SK-N-SH (cell line): ENCODE data around the gene DNM2. TPM values are rescaled to one million over a fixed set of nuclear protein-coding genes. Genes with fewer than 3 reads are reported as not detected.

ENCODE experiments used
- CTCF ChIA-PET: fragments of 300-600, 350-600 bp; formaldehyde crosslinking; extraction: SDS; loops from one replicate; lab custom pipeline; 2021; lab: Yijun Ruan, JAX
- POLR2A ChIA-PET: fragments of 350-600 bp; sonication (Branson Sonifier 250); formaldehyde crosslinking; extraction: SDS; loops from one replicate; lab custom pipeline; 2020; ENCODE audit warnings: antibody characterized with exemption, inconsistent platforms; lab: Yijun Ruan, JAX
- DNase-seq: peaks from one replicate; pipeline ENCODE4 v3.0.0; 2012
- H2AFZ ChIP-seq: fragments of 200-600 bp; sonication (generic); 2 replicates; pipeline ENCODE4 v1.8.1; 2016; ENCODE audit warnings: antibody characterized with exemption, mild to moderate bottlenecking, low read depth
- H3F3A ChIP-seq: fragments of 200-600 bp; sonication (generic); replicated peaks from 2 replicates; pipeline ENCODE3; 2016; ENCODE audit warnings: antibody characterized with exemption, mild to moderate bottlenecking; ENCODE audit not compliant: insufficient read depth
- H3K27ac ChIP-seq, 2 experiments: fragments of 200-500 bp in 1 of 2; fragments of 200-600 bp in 1 of 2; sonication (Bioruptor generic) in 1 of 2; sonication (generic), shearing (Covaris generic) in 1 of 2; 2 replicates each; pipeline versions ENCODE4 v1.5.1 to v1.6.1; 2014 to 2016; ENCODE audit warnings: low read depth in 2 of 2, inconsistent platforms in 1 of 2, low read length in 1 of 2, mild to moderate bottlenecking in 1 of 2, mixed read lengths in 1 of 2
- H3K27me3 ChIP-seq: fragments of 200-600 bp; sonication (generic), shearing (Covaris generic); 2 replicates; pipeline ENCODE4 v1.6.1; 2016; ENCODE audit warnings: mixed run types; ENCODE audit not compliant: insufficient read depth
- H3K36me3 ChIP-seq, 2 experiments: fragments of 200-500 bp in 1 of 2; fragments of 200-600 bp in 1 of 2; sonication (Bioruptor generic) in 1 of 2; sonication (generic) in 1 of 2; replicated peaks in 1 of 2; 2 replicates each; pipeline versions ENCODE3 to v1.5.1; 2014 to 2016; ENCODE audit warnings: low read length in 1 of 2, mild to moderate bottlenecking in 1 of 2; ENCODE audit not compliant: insufficient read depth in 2 of 2, control insufficient read depth in 1 of 2
- H3K4me1 ChIP-seq, 2 experiments: fragments of 200-500 bp in 1 of 2; fragments of 200-600 bp in 1 of 2; sonication (Bioruptor generic) in 1 of 2; sonication (generic), shearing (Covaris generic) in 1 of 2; 2 replicates each; pipeline versions ENCODE4 v1.5.1 to v1.6.1; 2014 to 2016; ENCODE audit warnings: low read depth in 1 of 2, low read length in 1 of 2, mixed run types in 1 of 2; ENCODE audit not compliant: insufficient read depth in 2 of 2, control insufficient read depth in 1 of 2
- H3K4me2 ChIP-seq: fragments of 200-600 bp; sonication (generic), shearing (Covaris generic); 2 replicates; pipeline ENCODE4 v1.6.1; 2017; ENCODE audit warnings: mixed run types
- H3K4me3 ChIP-seq, 2 experiments: fragments of 200-500 bp in 1 of 2; fragments of 200-600 bp in 1 of 2; sonication (Bioruptor generic) in 1 of 2; sonication (generic), shearing (Covaris generic) in 1 of 2; 2 replicates each; pipeline versions ENCODE4 v1.5.1 to v1.8.1; 2014 to 2016; ENCODE audit warnings: low read depth in 2 of 2, inconsistent platforms in 1 of 2, low read length in 1 of 2, mild to moderate bottlenecking in 1 of 2, mixed read lengths in 1 of 2, moderate library complexity in 1 of 2
- H3K79me2 ChIP-seq: fragments of 200-600 bp; sonication (generic); 2 replicates; pipeline ENCODE4 v1.8.1; 2017; ENCODE audit warnings: mild to moderate bottlenecking; ENCODE audit not compliant: insufficient read depth
- H3K9ac ChIP-seq: fragments of 200-600 bp; sonication (generic); 2 replicates; pipeline ENCODE4 v1.6.1; 2017; ENCODE audit warnings: mixed run types
- H3K9me2 ChIP-seq: fragments of 200-600 bp; sonication (generic); 2 replicates; pipeline ENCODE4 v1.6.1; 2017; ENCODE audit warnings: mixed run types
- H3K9me3 ChIP-seq: fragments of 200-600 bp; sonication (generic); 2 replicates; pipeline ENCODE4 v1.6.1; 2017; ENCODE audit warnings: mixed run types, mild to moderate bottlenecking, moderate library complexity
- H4K20me1 ChIP-seq: fragments of 200-600 bp; sonication (generic); 2 replicates; pipeline ENCODE4 v1.6.1; 2017; ENCODE audit warnings: mild to moderate bottlenecking, mixed run types; ENCODE audit not compliant: insufficient read depth
- CTCF ChIP-seq: fragments of 200-600 bp; sonication (generic); IDR thresholded peaks from 2 replicates; pipeline ENCODE4 v1.6.1; 2017; ENCODE audit warnings: antibody characterized with exemption, mild to moderate bottlenecking, moderate library complexity
- EP300 ChIP-seq, 2 experiments: IDR thresholded peaks; 2 replicates each; pipeline versions ENCODE4 v1.4.0 to v1.6.1; 2012; ENCODE audit warnings: borderline replicate concordance in 1 of 2, low read depth in 1 of 2, low read length in 1 of 2
- EZH2phosphoT487 ChIP-seq: fragments of 200-600 bp; sonication (generic); IDR thresholded peaks from 2 replicates; pipeline ENCODE4 v1.6.1; 2017; ENCODE audit warnings: low read depth, mixed run types, mild to moderate bottlenecking, antibody characterized with exemption, moderate library complexity, borderline replicate concordance
- FOSL2 ChIP-seq: IDR thresholded peaks from 2 replicates; pipeline ENCODE4 v1.4.0; 2012; ENCODE audit warnings: low read depth, mild to moderate bottlenecking, moderate library complexity, borderline replicate concordance
- FOXJ3 ChIP-seq: sonication (generic); formaldehyde crosslinking; IDR thresholded peaks from 2 replicates; pipeline ENCODE4 v1.5.1; 2020; ENCODE audit warnings: mild to moderate bottlenecking, missing genetic modification reagents
- FOXM1 ChIP-seq: IDR thresholded peaks from 2 replicates; pipeline ENCODE4 v1.4.0; 2012; ENCODE audit warnings: low read depth, mild to moderate bottlenecking
- GABPA ChIP-seq: IDR thresholded peaks from 2 replicates; pipeline ENCODE4 v1.4.0; 2012; ENCODE audit warnings: low read depth, mild to moderate bottlenecking
- GATA2 ChIP-seq: sonication (generic); formaldehyde crosslinking; IDR thresholded peaks from 2 replicates; pipeline ENCODE4 v1.5.0; 2020; ENCODE audit warnings: mild to moderate bottlenecking, missing genetic modification reagents
- IRF3 ChIP-seq: fragments of 150-350 bp; IDR thresholded peaks from 2 replicates; pipeline ENCODE4 v1.6.1; 2016; ENCODE audit warnings: mild to moderate bottlenecking, low read depth, low read length
- JUND ChIP-seq: IDR thresholded peaks from 2 replicates; pipeline ENCODE4 v1.4.0; 2012
- NRF1 ChIP-seq: IDR thresholded peaks from 2 replicates; pipeline ENCODE4 v1.6.1; 2012; ENCODE audit warnings: low read depth, mild to moderate bottlenecking, low read length
- POLR2AphosphoS5 ChIP-seq: IDR thresholded peaks from 2 replicates; pipeline ENCODE4 v1.6.1; 2012; ENCODE audit warnings: low read depth, low read length
- RAD21 ChIP-seq: IDR thresholded peaks from 2 replicates; pipeline ENCODE4 v1.6.1; 2012; ENCODE audit warnings: mild to moderate bottlenecking, low read length
- RFX5 ChIP-seq: IDR thresholded peaks from 2 replicates; pipeline ENCODE4 v1.6.1; 2012; ENCODE audit warnings: mild to moderate bottlenecking, improper control_type of control experiment, low read length
- SIN3A ChIP-seq: IDR thresholded peaks from 2 replicates; pipeline ENCODE4 v1.6.1; 2012; ENCODE audit warnings: low read depth, mild to moderate bottlenecking, low read length, moderate library complexity, borderline replicate concordance
- TEAD4 ChIP-seq: IDR thresholded peaks from 2 replicates; pipeline ENCODE4 v1.4.0; 2012; ENCODE audit warnings: mild to moderate bottlenecking, borderline replicate concordance; ENCODE audit not compliant: insufficient read depth
- WGBS: methylation state at CpG from one replicate; pipeline ENCODE4 v1.1.6; 2017; ENCODE audit warnings: low lambda C conversion rate; 5-methylcytosine and 5-hydroxymethylcytosine counted together
- polyA plus RNA-seq, 3 experiments: library from polyadenylated mRNA; depleted of rRNA; stranded (reverse); fragments of >200 nt; gene quantifications; 2 replicates each; pipeline ENCODE4 v1.2.3, GENCODE V29; 2012
- TF ChIP-seq, protein P1 (sequence below): IDR thresholded peaks from 2 replicates; pipeline ENCODE4 v1.4.0; 2012; ENCODE audit warnings: low read depth
- TF ChIP-seq, protein P2 (sequence below): fragments of 150-350 bp; IDR thresholded peaks from 2 replicates; pipeline ENCODE4 v1.6.1; 2017; ENCODE audit warnings: antibody characterized with exemption, low read length, low read depth, borderline replicate concordance
- TF ChIP-seq, protein P3 (sequence below): IDR thresholded peaks from 2 replicates; pipeline ENCODE4 v1.4.0; 2012; ENCODE audit warnings: low read depth, borderline replicate concordance

Gene DNM2
- polyA plus RNA-seq, 1 of the 3 experiments (the other 2 are of a cell fraction) = 52.5 TPM

GRCh38 chr19:10758978-10759377 is 41.1 kb downstream of the DNM2 start:
- no peak for TF ChIP-seq IRF3
- no peak for TF ChIP-seq RFX5
- no peak for TF ChIP-seq POLR2AphosphoS5
- TF ChIP-seq CTCF = no peak
- no peak for TF ChIP-seq FOXJ3 (CRISPR knock-in tag)
- no peak for TF ChIP-seq TEAD4
- no peak for TF ChIP-seq NRF1
- no peak for TF ChIP-seq RAD21
- TF ChIP-seq GATA2 = no peak
- TF ChIP-seq EZH2phosphoT487 = no peak
- TF ChIP-seq GABPA = no peak
- no peak for TF ChIP-seq EP300 (IDR thresholded peaks at IDR 0.05; ENCODE audit: borderline replicate concordance in 1 of 2, low read depth in 1 of 2, low read length in 1 of 2)
- Histone ChIP-seq H3K4me3 (no peak overlapping the region), H3K27ac (no peak overlapping the region), H3K79me2 (peaks cover 71% of the 10 kb centered on the region), H3F3A (peaks cover 3% of the 10 kb centered on the region), H3K4me2 (no peak overlapping the region), H3K9ac (no peak overlapping the region), H4K20me1 (peaks cover 42% of the 10 kb centered on the region), H2AFZ (no peak overlapping the region), H3K9me2 (no peaks in the 10 kb centered on the region), H3K9me3 (no peaks in the 10 kb centered on the region), H3K4me1 (peaks cover 0 to 19% of the 10 kb centered on the region in 2 experiments; a peak in 1 of 4 replicates), H3K27me3 (no peaks in the 10 kb centered on the region), H3K36me3 (peaks cover 4 to 5% of the 10 kb centered on the region in 2 experiments)
- 92% methylated on average over 5 of the region's 5 CpGs for WGBS
- CTCF ChIA-PET = interaction anchor here (1.0 to 1.2 kb wide), 2 partner anchors 35 to 42 kb away, joined by 4 read pairs; partner anchors contain the start of gene DNM2
- POLR2A ChIA-PET = no interaction called here
- DNase-seq = no peak

DNA sequence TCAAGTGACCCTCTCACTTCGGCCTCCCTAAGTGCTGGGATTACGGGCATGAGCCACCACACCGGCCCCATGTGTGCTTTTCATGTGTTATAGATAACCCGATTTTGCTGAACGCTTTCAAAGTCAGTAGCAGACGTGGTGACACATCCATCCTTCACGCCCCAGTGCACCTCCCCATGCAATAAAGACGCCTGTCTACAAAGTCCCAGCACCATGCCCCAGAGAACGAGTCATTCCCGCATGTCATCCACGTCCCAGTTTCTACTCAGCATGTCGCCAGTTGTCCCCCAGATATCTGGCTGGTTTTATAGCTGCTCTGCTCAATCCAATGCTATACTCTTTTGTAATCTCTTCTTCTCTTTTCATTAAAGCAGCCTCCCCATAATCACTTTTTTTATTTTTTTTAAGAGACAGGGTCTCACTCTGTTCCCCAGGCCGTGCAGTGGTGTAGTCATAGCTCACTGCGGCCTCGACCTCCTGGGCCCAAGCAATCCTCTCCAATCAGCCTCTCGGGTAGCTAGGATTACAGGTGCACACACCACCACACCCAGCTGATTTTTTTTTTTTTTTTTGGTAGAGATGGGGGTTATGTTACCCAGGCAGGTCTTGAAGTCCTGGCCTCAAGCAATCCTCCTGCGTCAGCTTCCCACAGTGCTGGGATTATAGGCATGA is 42.5 kb downstream of the DNM2 start:
- peaks cover 67% of the 10 kb centered on the region for H3K79me2 ChIP-seq
- ChIA-PET POLR2A (no interaction called here), CTCF (interaction anchor here (1.2 to 2.5 kb wide), 3 partner anchors 36 to 104 kb away, joined by 4 to 10 read pairs (median 10); partner anchors contain the start of gene DNM2)
- H3K27me3 ChIP-seq = no peaks in the 10 kb centered on the region
- no peak for DNase-seq
- no peak overlapping the region for H3K9ac ChIP-seq
- peaks cover 33% of the 10 kb centered on the region for H4K20me1 ChIP-seq
- H3K27ac ChIP-seq = no peak overlapping the region
- no peak overlapping the region for H3K4me2 ChIP-seq
- H3K9me3 ChIP-seq = no peaks in the 10 kb centered on the region
- no peak overlapping the region for H3K4me3 ChIP-seq
- H3F3A ChIP-seq = peaks cover 3% of the 10 kb centered on the region
- H3K36me3 ChIP-seq = peaks cover 4 to 5% of the 10 kb centered on the region in 2 experiments
- 79% methylated on average over 17 of the region's 17 CpGs for WGBS
- no peak overlapping the region for H2AFZ ChIP-seq
- H3K9me2 ChIP-seq = no peaks in the 10 kb centered on the region
- peaks cover 0 to 20% of the 10 kb centered on the region in 2 experiments; a peak in 1 of 4 replicates for H3K4me1 ChIP-seq
- TF ChIP-seq POLR2AphosphoS5 (no peak), FOSL2 (no peak), GABPA (no peak), NRF1 (no peak), SIN3A (no peak), RFX5 (no peak), FOXM1 (no peak), JUND (no peak), FOXJ3 (CRISPR knock-in tag) (no peak)
- TF ChIP-seq, protein P1, sequence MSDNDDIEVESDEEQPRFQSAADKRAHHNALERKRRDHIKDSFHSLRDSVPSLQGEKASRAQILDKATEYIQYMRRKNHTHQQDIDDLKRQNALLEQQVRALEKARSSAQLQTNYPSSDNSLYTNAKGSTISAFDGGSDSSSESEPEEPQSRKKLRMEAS = no peak
- TF ChIP-seq, protein P2, sequence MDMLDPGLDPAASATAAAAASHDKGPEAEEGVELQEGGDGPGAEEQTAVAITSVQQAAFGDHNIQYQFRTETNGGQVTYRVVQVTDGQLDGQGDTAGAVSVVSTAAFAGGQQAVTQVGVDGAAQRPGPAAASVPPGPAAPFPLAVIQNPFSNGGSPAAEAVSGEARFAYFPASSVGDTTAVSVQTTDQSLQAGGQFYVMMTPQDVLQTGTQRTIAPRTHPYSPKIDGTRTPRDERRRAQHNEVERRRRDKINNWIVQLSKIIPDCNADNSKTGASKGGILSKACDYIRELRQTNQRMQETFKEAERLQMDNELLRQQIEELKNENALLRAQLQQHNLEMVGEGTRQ = no peak
- TF ChIP-seq, protein P3, sequence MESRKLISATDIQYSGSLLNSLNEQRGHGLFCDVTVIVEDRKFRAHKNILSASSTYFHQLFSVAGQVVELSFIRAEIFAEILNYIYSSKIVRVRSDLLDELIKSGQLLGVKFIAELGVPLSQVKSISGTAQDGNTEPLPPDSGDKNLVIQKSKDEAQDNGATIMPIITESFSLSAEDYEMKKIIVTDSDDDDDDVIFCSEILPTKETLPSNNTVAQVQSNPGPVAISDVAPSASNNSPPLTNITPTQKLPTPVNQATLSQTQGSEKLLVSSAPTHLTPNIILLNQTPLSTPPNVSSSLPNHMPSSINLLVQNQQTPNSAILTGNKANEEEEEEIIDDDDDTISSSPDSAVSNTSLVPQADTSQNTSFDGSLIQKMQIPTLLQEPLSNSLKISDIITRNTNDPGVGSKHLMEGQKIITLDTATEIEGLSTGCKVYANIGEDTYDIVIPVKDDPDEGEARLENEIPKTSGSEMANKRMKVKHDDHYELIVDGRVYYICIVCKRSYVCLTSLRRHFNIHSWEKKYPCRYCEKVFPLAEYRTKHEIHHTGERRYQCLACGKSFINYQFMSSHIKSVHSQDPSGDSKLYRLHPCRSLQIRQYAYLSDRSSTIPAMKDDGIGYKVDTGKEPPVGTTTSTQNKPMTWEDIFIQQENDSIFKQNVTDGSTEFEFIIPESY = no peak
